Stomach (tissue), 9 donors: Measurements from ENCODE around the gene CTBP1. TPM values are rescaled to one million over a fixed set of nuclear protein-coding genes. Genes with fewer than 3 reads are reported as not detected.
A peak's percentile ranks its signal among the peaks of the same experiment; 100 is the strongest.

Source experiments
- DNase-seq, 2 donors: peaks; one replicate each; pipeline versions ENCODE4 v3.0.0 to v3.0.0-alpha.2; 2013 to 2019
- H3K27ac ChIP-seq, 5 donors: fragments of 200-600 bp in 4 of 5; sonication (generic) in 4 of 5; one replicate each; pipeline ENCODE4 v1.5.1; 2013 to 2019; ENCODE audit warnings: mild to moderate bottlenecking in 1 of 5, moderate library complexity in 1 of 5
- H3K27me3 ChIP-seq, 3 donors: fragments of 200-600 bp; sonication (generic); one replicate each; pipeline ENCODE4 v1.5.1; 2017 to 2019; ENCODE audit warnings: mixed run types in 1 of 3
- H3K36me3 ChIP-seq, 4 donors: fragments of 200-600 bp; sonication (generic); 1 replicate in 3 of 4; 2 replicates in 1 of 4; pipeline ENCODE4 v1.5.1; 2016 to 2019
- H3K4me1 ChIP-seq, 4 donors: fragments of 200-600 bp; sonication (generic); one replicate each; pipeline ENCODE4 v1.5.1; 2016 to 2019
- H3K4me3 ChIP-seq, 4 donors: fragments of 200-600 bp; sonication (generic) in 3 of 4; one replicate each; pipeline ENCODE4 v1.5.1; 2016 to 2019; ENCODE audit warnings: mild to moderate bottlenecking in 1 of 4
- H3K9me3 ChIP-seq, 4 donors: fragments of 200-600 bp; sonication (generic); one replicate each; pipeline ENCODE4 v1.5.1; 2016 to 2019
- CTCF ChIP-seq, 7 experiments: fragments of 450-650 bp in 4 of 7; fragments of 200-600 bp in 3 of 7; sonication (generic) in 3 of 7; IDR thresholded peaks; one replicate each; pipeline ENCODE4 v1.5.1; 2016 to 2019; ENCODE audit warnings: antibody characterized with exemption in 7 of 7, control low read depth in 2 of 7, mild to moderate bottlenecking in 1 of 7
- EP300 ChIP-seq: sonication (generic); formaldehyde crosslinking; IDR thresholded peaks from one replicate; pipeline ENCODE4 v1.6.1; 2017; ENCODE audit warnings: antibody characterized with exemption
- POLR2A ChIP-seq, 4 donors: fragments of 450-650 bp; IDR thresholded peaks; one replicate each; pipeline ENCODE4 v1.6.1; 2016; ENCODE audit warnings: antibody characterized with exemption in 4 of 4, control low read depth in 2 of 4, mild to moderate bottlenecking in 1 of 4, moderate library complexity in 1 of 4
- POLR2AphosphoS5 ChIP-seq, 3 donors: sonication (generic); formaldehyde crosslinking; IDR thresholded peaks; one replicate each; pipeline ENCODE4 v1.6.1; 2016; ENCODE audit warnings: antibody characterized with exemption in 3 of 3
- WGBS, 5 donors: extraction: QIAGEN DNeasy Blood & Tissue Kit in 3 of 5; methylation state at CpG; one replicate each; pipeline versions ENCODE4 v1.1.5 to v1.1.7; 2013 to 2018; 5-methylcytosine and 5-hydroxymethylcytosine counted together
- intact Hi-C: fragments of 100-400 bp; cut with DNase I; formaldehyde crosslinking; loops from one replicate; pipeline ENCODE4 v1.15.1; 2023; ENCODE audit warnings: low total_unique reads
- polyA plus RNA-seq, 3 donors: library from polyadenylated mRNA; stranded (reverse); fragments of 200-250 nt; gene quantifications; one replicate each; pipeline ENCODE4 v1.2.3, GENCODE V29; 2013
- total RNA-seq, 5 donors: library from RNA; depleted of rRNA; stranded (reverse); fragments of >200 nt; gene quantifications; one replicate each; pipeline versions ENCODE4 v1.1.0 to v1.2.3, GENCODE V29; 2014 to 2016
- donor health status: healthy with polysubstance abuse.
- donor health status: Bipolar disorder and iron deficiency.
- donor health status: healthy.

The CTBP1 gene
- total and polyA plus RNA-seq, 8 donors: 72.7 to 415 (median 95.1) TPM

- Histone ChIP-seq H3K9me3 (no peaks in the 10 kb centered on the region), H3K27me3 (no peaks in the 10 kb centered on the region), H3K4me1 (peaks cover 28 to 93% (median 59%) of the 10 kb centered on the region in 4 donors), H3K27ac (no peak overlapping the region), H3K4me3 (no peak overlapping the region), H3K36me3 (peaks cover 9 to 57% (median 50%) of the 10 kb centered on the region in 4 donors)
- TF ChIP-seq EP300 (no peak), CTCF (IDR thresholded peaks at IDR 0.05) (no peak), POLR2A (IDR thresholded peaks at IDR 0.05) (no peak), POLR2AphosphoS5 (IDR thresholded peaks at IDR 0.05) (no peak)
- intact Hi-C loops: no loop called here
- no peak for DNase-seq
- 82 to 91% (median 89%) methylated on average over 22 of the region's 22 CpGs for WGBS, 5 donors
Measured at GRCh38 chr4:1297023-1297395, 48.1 kb upstream of the CTBP1 start.

GRCh38 chr4:1296324-1297022 is 47.5 kb upstream of the CTBP1 start:
- DNase-seq: no peak
- TF ChIP-seq EP300: no peak
- TF ChIP-seq CTCF (IDR thresholded peaks at IDR 0.05): no peak
- no peak for TF ChIP-seq POLR2A (IDR thresholded peaks at IDR 0.05)
- no peak for TF ChIP-seq POLR2AphosphoS5 (IDR thresholded peaks at IDR 0.05)
- H3K9me3 ChIP-seq: no peaks in the 10 kb centered on the region
- peaks cover 34 to 96% (median 64%) of the 10 kb centered on the region in 4 donors for H3K4me1 ChIP-seq
- intact Hi-C loops: no loop called here
- H3K4me3 ChIP-seq: no peak overlapping the region
- 75 to 87% (median 86%) methylated on average over 16 to 18 of the region's 18 CpGs for WGBS, 5 donors
- no peak overlapping the region for H3K27ac ChIP-seq
- no peaks in the 10 kb centered on the region for H3K27me3 ChIP-seq
- H3K36me3 ChIP-seq: peaks cover 9 to 57% (median 50%) of the 10 kb centered on the region in 4 donors

GRCh38 chr4:1295405-1296055 is 46.6 kb upstream of the CTBP1 start:
- DNase-seq: no peak
- intact Hi-C loops: no loop called here

More at GRCh38 chr4:1295405-1296055, 46.6 kb upstream of the CTBP1 start:
- peaks cover 9 to 48% (median 44%) of the 10 kb centered on the region in 4 donors for H3K36me3 ChIP-seq
- TF ChIP-seq EP300 (no peak), CTCF (IDR thresholded peaks at IDR 0.05) (no peak), POLR2A (IDR thresholded peaks at IDR 0.05) (no peak), POLR2AphosphoS5 (IDR thresholded peaks at IDR 0.05) (no peak)
- peak overlapping the region in 1 of 5 donors; percentile 53 for H3K27ac ChIP-seq
- H3K9me3 ChIP-seq: no peaks in the 10 kb centered on the region
- H3K4me1 ChIP-seq: peaks cover 43 to 96% (median 69%) of the 10 kb centered on the region in 4 donors
- H3K27me3 ChIP-seq: no peaks in the 10 kb centered on the region
- H3K4me3 ChIP-seq: no peak overlapping the region
- 69 to 84% (median 77%) methylated on average over 13 to 24 of the region's 24 CpGs for WGBS, 5 donors
